HG03342 (cell line): ENCODE data around the gene GPR42.
"Not testable (repeated sequence)": the region's sequence is repeated elsewhere in the genome, so short reads cannot be mapped to it uniquely, and the experiment has no call there.

Source experiments
- ATAC-seq: cut with Tn5 transposase; IDR thresholded peaks from one replicate; pipeline ENCODE4 v1.9.1; 2021; ENCODE audit warnings: mild to moderate bottlenecking, moderate library complexity; ENCODE audit not compliant: unreplicated experiment

Gene GPR42

GRCh38 chr19:35392742-35393715 lies 22.2 kb downstream of the GPR42 start:
- ATAC-seq = no peak

- no peak for ATAC-seq
Measured at GRCh38 chr19:35395382-35396199, 24.7 kb downstream of the GPR42 start.

- ATAC-seq = no peak
Measured at GRCh38 chr19:35396240-35396885, 25.5 kb downstream of the GPR42 start.

GRCh38 chr19:35397064-35397463 lies 26.2 kb downstream of the GPR42 start:
- no peak for ATAC-seq

- no peak for ATAC-seq
Measured at GRCh38 chr19:35398570-35398969, 27.7 kb downstream of the GPR42 start.

DNA sequence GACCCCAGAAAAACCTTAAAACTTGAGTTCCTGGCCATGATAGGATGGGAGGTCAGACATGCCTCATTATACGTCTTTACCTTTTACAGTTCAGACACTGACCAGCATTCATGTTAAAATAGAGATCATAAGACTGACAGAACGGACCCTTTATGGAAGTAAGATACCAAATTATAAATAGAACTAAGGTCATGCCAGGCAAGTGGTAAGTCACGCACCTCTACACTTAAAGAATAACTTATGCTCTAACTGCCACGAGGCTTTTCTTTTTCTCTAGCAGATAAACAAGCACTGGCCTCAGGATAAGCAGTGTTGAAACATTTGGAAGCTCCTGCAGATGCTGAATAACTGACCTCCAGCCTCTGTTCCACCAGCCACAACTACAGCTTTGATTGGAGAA lies 28.4 kb downstream of the GPR42 start:
- no peak for ATAC-seq

GRCh38 chr19:35399948-35400772 lies 29.3 kb downstream of the GPR42 start:
- no peak for ATAC-seq

GRCh38 chr19:35400773-35401100 lies 29.9 kb downstream of the GPR42 start:
- no peak for ATAC-seq

- not testable (repeated sequence) for ATAC-seq
Measured at GRCh38 chr19:35401416-35401815, 30.5 kb downstream of the GPR42 start.

DNA sequence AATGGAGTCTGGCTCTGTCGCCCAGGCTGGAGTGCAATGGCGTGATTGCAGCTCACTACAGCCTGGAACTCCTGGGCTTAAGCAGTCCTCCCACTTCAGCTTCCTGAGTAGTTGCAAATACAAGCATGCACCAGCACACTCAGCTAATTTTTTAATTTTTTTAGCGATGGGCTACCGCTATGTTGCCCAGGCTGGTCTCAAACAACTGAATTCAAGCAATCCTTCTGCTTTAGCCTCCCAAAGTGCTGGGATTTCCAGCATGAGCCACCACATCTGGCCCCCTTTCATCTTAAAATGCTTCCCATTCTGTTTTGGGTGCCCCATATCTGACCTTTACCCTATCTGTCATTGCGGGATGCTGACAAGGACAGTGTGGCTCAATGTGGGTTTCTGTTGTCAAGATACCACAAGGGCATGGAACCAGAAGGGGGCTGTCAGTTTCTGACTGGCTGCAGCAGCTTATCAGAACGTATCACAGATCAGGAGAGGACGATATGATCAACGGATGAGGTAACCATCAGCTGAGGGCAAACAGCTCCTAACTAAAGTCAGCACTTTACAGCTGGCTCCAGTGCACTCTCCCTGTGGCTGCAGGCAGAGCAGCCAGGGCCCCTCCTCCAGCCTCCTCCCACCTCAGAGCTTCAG lies 32.4 kb downstream of the GPR42 start:
- no peak for ATAC-seq

GRCh38 chr19:35404879-35405622 lies 34.2 kb downstream of the GPR42 start:
- no peak for ATAC-seq

DNA sequence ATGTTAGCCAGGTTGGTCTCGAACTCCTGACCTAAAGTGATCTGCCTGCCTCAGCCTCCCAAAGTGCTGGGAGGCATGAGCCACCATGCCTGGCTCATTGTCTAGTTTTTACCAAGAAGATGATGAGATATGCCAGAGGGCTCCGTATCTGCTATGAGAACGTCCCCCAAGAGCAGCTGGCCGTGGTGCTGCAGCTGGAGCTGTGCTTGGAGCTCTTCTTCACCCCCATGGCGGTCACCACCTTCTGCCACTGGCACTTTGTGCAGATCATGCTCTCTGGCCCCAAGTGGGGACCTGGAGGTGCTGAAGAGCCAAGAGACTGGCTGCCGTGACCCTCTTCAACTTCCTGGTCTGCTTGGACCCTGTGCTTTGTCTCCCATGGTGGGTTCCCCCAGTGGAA lies 36.8 kb downstream of the GPR42 start:
- no peak for ATAC-seq

- ATAC-seq = no peak
Measured at GRCh38 chr19:35408284-35409171, 37.7 kb downstream of the GPR42 start.

DNA sequence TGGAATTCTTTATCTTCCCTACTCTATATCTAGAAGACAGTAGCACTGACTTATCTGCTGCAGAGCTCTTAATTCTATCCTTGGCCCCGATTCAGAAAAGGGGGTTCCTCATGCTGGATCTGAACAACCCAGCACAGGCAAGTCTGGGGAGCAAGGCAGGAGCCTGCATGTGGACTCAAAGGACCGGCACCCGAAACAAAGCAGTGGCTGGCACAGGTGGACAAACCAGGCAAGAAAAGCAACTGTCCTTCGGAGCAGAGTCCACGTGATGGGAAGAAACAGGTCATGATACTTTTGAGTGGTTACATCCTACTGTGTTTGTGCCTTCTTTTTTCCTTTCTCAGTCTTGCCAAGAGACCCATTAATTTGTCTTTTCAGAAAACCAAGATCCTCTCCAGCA lies 38.3 kb downstream of the GPR42 start:
- no peak for ATAC-seq

DNA sequence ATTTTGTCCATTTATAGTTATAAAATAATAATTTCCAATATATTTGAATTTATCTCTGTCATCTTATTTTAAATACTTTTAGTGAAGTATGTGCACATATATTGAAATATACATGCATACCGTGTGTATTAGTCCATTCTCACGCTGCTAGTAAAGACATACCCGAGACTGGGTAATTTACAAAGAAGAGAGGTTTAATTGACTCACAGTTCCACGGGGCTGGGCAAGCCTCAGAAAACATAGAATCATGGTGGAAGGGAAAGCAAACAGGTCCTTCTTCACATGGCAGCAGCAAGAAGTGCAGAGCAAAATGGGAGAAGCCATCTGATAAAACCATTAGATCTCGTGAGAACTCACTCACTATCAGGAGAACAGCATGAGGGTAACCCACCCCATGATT lies 39.6 kb downstream of the GPR42 start:
- ATAC-seq = no peak

- ATAC-seq = no peak
Measured at GRCh38 chr19:35414442-35414841, 43.6 kb downstream of the GPR42 start.

GRCh38 chr19:35416331-35416730 lies 45.5 kb downstream of the GPR42 start:
- no peak for ATAC-seq

DNA sequence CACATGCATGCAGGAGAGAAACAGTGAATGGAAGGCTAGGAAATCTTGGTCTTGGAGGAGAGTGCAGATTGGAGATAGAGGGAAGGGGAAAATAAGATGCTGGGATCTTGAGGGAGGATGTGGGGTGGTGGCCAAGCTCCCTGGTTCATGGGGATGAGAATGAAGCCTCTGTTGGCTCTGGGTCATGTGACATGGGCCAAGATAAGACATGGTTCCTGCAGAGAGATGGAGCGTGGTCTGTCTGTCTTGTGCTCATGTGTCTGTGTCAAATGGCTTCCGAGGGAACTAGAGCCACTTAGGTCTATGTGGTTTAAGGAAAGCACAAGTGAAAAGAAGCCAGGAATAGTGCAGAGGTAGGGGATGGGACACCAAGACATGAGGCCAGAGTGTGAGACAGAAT lies 46.4 kb downstream of the GPR42 start:
- ATAC-seq = no peak
